ENCODE data around the gene ST8SIA3.
"Not testable (repeated sequence)": the region's sequence is repeated elsewhere in the genome, so short reads cannot be mapped to it uniquely, and the experiment has no call there.

ST8SIA3 gene

DNA sequence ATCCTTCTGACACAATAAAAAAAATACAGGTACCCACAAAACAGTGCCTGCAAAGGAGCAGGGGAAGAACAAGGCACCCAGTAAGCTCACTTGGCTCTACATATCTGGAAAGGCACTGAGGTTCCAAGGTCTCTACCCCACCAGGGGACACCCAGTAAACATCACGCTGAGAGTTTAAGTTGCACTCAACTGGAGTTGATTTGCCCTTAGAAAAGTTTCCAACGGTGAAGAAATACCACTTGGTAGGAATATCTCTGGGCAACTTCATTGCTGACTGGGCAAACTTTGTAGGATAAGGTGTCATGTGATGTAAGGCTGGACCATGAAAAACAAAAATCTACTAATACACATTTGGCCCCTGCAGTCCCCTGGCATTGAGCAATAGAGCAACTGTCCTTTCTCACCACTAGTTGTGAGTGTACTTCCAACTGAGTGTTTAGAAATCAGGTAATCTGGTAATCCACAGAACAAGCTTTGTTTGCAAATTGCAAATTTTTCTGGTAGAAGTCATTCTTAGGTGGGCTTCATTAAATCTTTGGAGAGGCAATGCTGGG is 14.2 kb downstream of the ST8SIA3 start:
- no peak for DNase-seq

DNA sequence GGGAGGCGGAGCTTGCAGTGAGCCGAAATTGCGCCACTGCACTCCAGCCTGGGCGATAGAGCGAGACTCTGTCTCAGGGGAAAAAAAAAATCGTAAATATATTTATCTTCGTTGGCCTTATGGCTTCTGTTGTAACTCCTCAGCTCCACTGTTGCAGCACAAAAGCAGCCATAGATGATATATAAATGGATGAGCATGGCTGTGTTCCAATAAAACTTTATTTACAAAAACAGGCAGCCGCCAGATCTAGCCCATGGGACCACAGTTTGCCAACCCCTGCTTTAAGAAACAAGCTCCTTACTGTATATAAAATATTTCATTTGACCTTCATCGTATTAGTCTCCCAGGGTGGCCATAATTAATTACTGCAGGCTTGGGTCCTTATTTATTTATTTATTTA is 20.1 kb downstream of the ST8SIA3 start:
- no peak for DNase-seq

DNA sequence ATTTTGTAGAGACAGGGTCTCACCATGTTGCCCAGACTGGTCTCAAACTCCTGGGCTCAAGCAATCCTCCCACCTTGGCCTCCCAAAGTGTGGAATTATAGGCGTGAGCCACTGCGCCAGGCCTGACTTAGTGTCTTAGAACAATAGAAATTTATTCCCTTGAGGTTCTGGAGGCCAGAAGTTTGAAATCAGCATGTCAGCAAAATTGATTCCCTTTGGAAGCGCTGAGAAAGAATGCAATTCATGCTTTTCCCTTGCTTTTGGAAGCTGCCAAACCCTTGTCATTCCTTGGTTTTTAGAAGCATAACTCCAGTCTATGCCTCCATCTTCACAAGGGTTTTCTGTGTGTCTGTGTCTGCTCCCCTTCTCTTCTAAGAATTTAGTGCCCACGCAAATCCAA is 20.7 kb downstream of the ST8SIA3 start:
- DNase-seq, result no peak

DNA sequence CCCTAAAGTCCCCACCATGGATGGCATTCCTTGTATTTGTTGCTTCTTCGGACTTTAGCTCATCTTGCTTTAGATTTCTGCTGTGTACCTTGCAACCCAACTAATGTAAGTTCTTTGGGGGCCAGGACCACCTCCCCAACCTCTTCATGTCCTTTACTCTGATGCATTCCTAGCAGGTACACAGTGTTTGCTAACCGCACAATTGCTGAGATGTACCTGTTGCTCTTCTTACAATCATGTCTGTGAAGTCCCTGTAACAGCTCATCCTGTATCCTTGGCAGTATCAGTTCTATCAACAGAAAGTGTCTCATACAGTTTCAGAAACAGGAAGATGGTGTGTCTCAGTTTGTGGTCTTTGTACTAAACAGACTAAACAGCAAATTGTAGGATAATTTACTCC is 24.1 kb downstream of the ST8SIA3 start:
- DNase-seq, result no peak

DNA sequence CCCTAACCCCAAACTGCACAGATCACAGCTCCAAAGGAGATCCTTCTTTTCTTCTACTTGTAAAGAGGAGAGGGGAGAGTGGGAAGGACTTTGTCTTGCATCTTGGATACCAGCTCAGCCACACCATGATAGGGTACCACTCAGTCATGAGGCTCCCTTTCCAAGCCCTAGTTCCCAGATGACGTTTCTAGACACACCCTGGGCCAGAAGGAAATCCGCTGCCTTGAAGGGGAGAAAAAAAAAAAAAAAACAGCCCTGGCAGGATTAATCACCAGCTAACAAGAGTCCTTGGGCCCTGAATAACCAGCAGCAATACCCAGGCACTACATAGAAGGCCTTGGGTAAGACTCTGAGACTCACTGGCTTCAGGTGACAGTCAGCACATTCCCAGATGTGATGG is 36.9 kb downstream of the ST8SIA3 start:
- DNase-seq, result no peak

DNA sequence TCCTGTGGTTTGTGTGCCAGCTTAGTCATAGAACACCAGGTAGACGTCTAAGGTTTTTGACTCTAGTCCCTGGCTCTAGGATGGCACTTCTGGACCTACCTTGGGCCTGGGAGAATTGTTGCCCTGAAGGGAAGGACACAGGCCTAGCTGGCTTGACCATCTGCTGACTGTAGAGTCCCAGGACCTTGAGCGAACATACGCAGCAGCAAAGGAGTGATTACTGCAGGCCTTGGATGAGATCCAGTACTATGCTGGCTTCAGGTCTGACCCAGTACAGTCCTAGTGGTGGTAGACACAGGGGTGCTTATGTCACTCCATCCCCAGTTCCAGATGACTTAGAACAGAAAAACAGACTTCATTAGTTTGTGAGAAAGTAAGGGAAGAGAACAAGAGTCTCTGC is 37.7 kb downstream of the ST8SIA3 start:
- DNase-seq, result no peak

DNA sequence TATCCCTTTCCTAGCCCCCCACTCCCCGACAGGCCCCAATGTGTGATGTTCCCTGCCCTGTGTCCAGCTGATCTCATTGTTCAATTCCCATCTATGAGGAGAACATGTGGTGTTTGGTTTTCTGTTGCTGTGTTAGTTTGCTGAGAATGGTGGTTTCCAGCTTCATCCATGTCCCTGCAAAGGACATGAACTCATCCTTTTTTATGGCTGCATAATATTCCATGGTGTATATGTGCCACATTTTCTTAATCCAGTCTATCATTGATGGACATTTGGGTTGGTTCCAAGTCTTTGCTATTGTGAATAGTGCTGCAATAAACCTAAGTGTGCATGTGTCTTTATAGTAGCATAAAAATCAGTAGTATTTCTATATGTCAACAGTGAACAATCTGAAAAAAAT is 42.4 kb downstream of the ST8SIA3 start:
- not testable (repeated sequence) for DNase-seq

DNA sequence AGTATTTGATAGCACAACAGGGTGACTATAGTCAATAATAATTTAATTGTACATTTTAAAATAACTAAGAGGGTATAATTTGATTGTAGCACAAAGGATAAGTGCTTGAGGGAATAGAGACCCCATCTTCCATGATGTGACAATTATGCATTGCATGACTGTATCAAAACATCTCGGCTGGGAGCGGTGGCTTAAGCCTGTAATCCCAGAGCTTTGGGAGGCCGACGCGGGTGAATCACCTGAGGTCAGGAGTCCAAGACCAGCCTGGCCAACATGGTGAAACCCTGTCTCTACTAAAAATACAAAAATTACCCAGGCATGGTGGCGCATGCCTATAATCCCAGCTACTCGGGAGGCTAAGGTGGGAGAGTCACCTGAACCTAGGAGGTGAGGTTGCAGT is 44.5 kb downstream of the ST8SIA3 start:
- not testable (repeated sequence) for DNase-seq

DNA sequence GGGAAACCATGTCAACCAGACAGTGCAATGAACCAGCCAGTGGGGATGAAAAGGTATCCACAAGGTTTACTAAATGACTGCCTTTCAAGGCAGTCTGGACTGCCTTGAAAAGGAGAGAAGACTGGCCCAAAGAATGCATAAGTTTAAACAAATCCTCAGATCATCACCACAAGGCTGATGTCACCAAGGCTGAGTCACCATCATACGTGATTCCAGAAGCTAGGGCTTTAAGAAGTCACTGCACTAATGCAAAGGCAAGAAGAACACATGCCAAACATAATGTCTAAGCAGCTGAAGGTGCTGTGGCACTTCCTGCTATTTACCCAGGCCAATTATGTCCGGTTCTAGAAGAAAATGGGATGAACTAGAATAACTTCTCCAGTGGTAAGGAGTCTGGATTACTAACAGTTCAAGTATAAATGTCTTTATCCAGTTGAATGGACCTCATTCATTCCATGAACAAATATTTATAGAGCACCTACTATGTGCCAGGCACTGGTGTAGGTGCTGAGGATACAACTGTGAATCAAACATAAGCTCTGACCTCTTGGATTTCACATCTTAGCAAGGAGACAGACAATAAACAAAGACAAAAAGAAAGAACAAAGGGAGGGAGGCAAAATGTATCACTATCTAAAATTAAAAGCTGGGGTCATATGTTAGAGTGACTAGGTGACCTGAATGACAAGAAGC is 45.2 kb downstream of the ST8SIA3 start:
- DNase-seq, result no peak

DNA sequence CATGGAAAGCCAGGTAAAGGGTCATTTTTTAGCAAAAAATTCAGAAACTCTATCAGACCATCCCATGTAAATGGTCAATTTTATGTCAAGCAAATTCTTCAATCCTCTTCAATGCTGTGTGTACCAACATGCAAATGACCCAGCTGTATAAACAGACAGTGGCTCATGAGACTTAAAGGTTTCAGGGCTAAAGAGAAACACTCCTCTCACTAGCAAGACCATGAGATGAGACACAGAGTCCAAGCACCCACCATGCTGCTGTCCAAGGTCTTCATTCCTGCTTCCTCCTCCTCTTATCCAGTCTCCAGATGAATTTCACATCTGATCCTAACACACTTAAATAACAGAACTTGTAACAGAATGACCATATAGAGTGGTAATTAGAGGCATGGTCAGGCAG is 52.0 kb downstream of the ST8SIA3 start:
- no peak for DNase-seq

DNA sequence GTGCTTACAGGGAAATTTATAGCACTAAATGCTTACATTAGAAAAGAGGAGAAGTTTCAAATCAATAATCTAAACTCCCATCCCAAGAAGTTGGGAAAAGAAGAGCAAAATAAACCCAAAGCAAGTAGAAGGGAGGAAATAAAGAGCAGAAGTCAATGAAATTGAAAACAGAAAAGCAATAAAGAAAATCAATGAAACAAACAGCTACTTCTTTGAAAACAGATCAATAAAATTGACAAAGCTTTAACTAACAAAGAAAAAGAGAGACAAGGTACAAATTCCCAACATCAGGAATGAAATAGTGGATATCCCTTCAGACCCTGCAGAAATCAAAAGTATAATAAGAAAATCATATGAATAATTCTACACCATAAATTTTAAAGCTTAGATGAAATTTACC is 57.3 kb downstream of the ST8SIA3 start:
- DNase-seq, result no peak

DNA sequence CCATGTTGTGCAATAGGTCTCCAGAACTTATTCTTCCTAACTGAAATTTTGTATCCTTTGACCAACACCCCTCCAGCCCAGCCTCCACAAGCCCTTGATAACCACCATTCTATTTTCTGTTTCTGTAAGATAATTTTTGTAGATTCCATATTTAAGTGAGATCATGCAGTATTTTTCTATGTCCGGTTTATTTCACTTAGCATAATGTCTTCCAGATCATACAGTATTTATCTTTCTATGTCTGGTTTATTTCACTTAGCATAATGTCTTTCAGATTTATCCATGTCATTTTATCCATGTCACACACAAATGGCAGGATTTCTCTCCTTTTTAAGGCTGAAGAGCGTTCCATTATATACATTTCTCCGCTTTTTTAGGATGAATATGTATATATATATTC is 58.4 kb downstream of the ST8SIA3 start:
- no peak for DNase-seq

DNA sequence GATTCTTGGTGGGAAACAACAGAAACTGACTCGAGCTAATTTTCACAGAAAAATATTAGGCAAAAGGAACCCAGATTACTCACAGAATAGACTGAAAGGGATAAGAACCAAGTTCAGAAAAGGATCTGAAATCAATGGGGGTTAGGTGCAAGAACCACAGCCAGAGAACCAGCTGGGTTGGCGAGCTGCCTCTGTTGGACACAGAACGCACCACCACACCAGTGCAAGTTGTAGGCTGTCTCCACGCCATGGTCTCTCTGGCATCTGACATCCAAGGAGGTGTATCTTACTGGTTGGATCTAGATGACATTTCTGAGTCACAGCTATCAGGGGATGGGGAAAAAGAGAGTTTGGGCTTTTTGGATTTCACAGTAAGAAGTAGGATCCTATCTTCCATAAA is 64.2 kb downstream of the ST8SIA3 start:
- no peak for DNase-seq
